Uterus (tissue), 4 donors: ENCODE results near the gene SDHA. TPM values are rescaled to one million over a fixed set of nuclear protein-coding genes. Genes with fewer than 3 reads are reported as not detected.

Source experiments
- DNase-seq, 2 donors: peaks; one replicate each; pipeline ENCODE4 v3.0.0-alpha.2; 2019 to 2020
- H3K27ac ChIP-seq, 2 donors: fragments of 200-600 bp; sonication (generic); 1 replicate in 1 of 2; 2 replicates in 1 of 2; pipeline ENCODE4 v1.5.1; 2016 to 2018
- H3K27me3 ChIP-seq, 2 donors: fragments of 200-600 bp; sonication (generic); one replicate each; pipeline ENCODE4 v1.5.1; 2018 to 2019; ENCODE audit warnings: control low read depth in 1 of 2
- H3K36me3 ChIP-seq, 2 donors: fragments of 200-600 bp; sonication (generic); one replicate each; pipeline ENCODE4 v1.5.1; 2019; ENCODE audit warnings: control low read depth in 1 of 2
- H3K4me1 ChIP-seq, 2 donors: fragments of 200-600 bp; sonication (generic); one replicate each; pipeline ENCODE4 v1.5.1; 2018 to 2019; ENCODE audit warnings: control low read depth in 1 of 2
- H3K4me3 ChIP-seq, 2 donors: fragments of 200-600 bp; sonication (generic); 1 replicate in 1 of 2; 2 replicates in 1 of 2; pipeline ENCODE4 v1.5.1; 2018 to 2019; ENCODE audit warnings: mild to moderate bottlenecking in 1 of 2
- H3K9me3 ChIP-seq, 2 donors: fragments of 200-600 bp; sonication (generic); one replicate each; pipeline ENCODE4 v1.5.1; 2019; ENCODE audit warnings: control low read depth in 1 of 2
- POLR2A ChIP-seq, 2 donors: fragments of 450-650 bp; IDR thresholded peaks; one replicate each; pipeline ENCODE4 v1.6.1; 2016; ENCODE audit warnings: antibody characterized with exemption in 2 of 2, mild to moderate bottlenecking in 1 of 2, moderate library complexity in 1 of 2
- intact Hi-C: fragments of 100-400 bp; cut with DNase I; formaldehyde crosslinking; loops from one replicate; pipeline ENCODE4 v1.15.1; 2023; ENCODE audit warnings: low total_unique reads
- total RNA-seq, 4 donors: library from RNA; depleted of rRNA in 3 of 4; stranded (reverse); fragments of >200 nt in 3 of 4; gene quantifications; one replicate each; pipeline versions ENCODE4 v1.1.0 to v1.2.4, GENCODE V29; 2014 to 2023
- TF ChIP-seq, protein P1 (sequence below), 4 experiments: fragments of 200-600 bp in 2 of 4; fragments of 450-650 bp in 2 of 4; sonication (generic) in 2 of 4; IDR thresholded peaks; one replicate each; pipeline ENCODE4 v1.5.1; 2016 to 2019; ENCODE audit warnings: antibody characterized with exemption in 4 of 4, mild to moderate bottlenecking in 2 of 4, moderate library complexity in 1 of 4
- donor health status: DM: yes; HTN: yes; CAD: no.

The SDHA gene
- total RNA-seq, 4 donors from 2014 or later: 39.1 to 97.1 (median 65.4) TPM

GRCh38 chr5:204001-204400 lies 14.1 kb upstream of the SDHA start:
- Histone ChIP-seq H3K4me1 (no peaks in the 10 kb centered on the region), H3K9me3 (no peaks in the 10 kb centered on the region), H3K27ac (no peak overlapping the region), H3K27me3 (no peaks in the 10 kb centered on the region), H3K36me3 (no peaks in the 10 kb centered on the region), H3K4me3 (no peak overlapping the region)
- DNase-seq: no peak
- TF ChIP-seq, protein P1, sequence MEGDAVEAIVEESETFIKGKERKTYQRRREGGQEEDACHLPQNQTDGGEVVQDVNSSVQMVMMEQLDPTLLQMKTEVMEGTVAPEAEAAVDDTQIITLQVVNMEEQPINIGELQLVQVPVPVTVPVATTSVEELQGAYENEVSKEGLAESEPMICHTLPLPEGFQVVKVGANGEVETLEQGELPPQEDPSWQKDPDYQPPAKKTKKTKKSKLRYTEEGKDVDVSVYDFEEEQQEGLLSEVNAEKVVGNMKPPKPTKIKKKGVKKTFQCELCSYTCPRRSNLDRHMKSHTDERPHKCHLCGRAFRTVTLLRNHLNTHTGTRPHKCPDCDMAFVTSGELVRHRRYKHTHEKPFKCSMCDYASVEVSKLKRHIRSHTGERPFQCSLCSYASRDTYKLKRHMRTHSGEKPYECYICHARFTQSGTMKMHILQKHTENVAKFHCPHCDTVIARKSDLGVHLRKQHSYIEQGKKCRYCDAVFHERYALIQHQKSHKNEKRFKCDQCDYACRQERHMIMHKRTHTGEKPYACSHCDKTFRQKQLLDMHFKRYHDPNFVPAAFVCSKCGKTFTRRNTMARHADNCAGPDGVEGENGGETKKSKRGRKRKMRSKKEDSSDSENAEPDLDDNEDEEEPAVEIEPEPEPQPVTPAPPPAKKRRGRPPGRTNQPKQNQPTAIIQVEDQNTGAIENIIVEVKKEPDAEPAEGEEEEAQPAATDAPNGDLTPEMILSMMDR (IDR thresholded peaks at IDR 0.05): no peak
- no peak for TF ChIP-seq POLR2A (IDR thresholded peaks at IDR 0.05)
- intact Hi-C loops: no loop called here

DNA sequence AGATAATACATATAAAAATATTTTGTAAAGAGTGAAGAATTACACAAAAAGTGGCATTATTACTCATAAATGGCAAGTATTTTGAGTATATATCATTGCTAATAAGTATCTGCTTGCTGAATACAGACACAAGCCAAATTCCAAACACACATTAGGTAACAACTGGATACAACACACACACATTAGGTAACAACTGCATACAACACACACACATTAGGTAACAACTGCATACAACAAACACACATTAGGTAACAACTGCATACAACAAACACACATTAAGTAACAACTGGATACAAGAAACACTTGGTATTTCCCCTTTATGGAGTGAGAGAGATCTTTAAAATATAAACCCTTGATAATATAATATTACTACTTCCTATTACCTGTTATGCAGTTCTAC lies 13.7 kb upstream of the SDHA start:
- DNase-seq: no peak
- Histone ChIP-seq H3K4me3 (no peak overlapping the region), H3K27ac (no peak overlapping the region), H3K36me3 (no peaks in the 10 kb centered on the region), H3K4me1 (no peaks in the 10 kb centered on the region), H3K9me3 (no peaks in the 10 kb centered on the region), H3K27me3 (no peaks in the 10 kb centered on the region)
- intact Hi-C loops: no loop called here
- TF ChIP-seq POLR2A (IDR thresholded peaks at IDR 0.05): no peak
- TF ChIP-seq, protein P1 (IDR thresholded peaks at IDR 0.05): no peak

DNA sequence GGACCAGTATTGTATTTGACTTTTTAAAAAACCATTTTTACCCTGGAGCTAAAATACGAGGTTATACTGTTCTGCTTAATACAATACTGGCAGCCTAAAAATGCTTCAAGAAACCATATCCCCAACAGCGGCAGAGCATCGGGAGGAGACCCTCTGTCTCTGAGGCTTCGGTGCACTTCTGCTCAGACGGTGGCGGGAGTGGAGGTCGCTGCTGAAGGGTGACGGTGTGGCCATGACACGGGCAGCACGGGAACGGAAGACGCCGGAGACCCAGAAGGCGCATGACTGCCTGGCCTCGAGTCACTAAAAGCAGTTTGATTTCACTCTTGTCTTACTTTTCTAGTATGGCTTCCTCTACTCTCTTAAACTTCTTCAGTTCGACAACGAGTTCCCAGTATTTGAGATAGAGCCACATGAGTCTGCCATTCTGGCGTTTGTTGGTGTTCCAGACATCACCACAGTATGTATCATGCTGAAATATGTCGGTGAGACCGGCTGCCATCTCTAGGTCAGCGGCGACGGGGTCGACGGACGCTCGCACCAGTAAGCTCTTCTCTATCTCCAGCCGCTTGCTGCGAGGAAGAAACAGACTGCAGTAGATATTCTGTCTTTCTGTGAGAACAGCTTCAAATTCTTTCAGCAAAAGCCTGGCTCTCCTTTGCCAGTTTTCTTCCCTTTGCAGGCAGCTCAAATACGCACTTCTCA lies 13.0 kb upstream of the SDHA start:
- Histone ChIP-seq H3K4me3 (no peak overlapping the region), H3K36me3 (no peaks in the 10 kb centered on the region)

GRCh38 chr5:206406-206805 lies 11.7 kb upstream of the SDHA start:
- Histone ChIP-seq H3K27ac (no peak overlapping the region), H3K4me3 (no peak overlapping the region), H3K9me3 (no peaks in the 10 kb centered on the region), H3K4me1 (peaks cover 0 to 4% of the 10 kb centered on the region in 2 donors), H3K27me3 (no peaks in the 10 kb centered on the region), H3K36me3 (no peaks in the 10 kb centered on the region)
- intact Hi-C loops: no loop called here
- DNase-seq: no peak
- TF ChIP-seq, protein P1 (IDR thresholded peaks at IDR 0.05): no peak
- no peak for TF ChIP-seq POLR2A (IDR thresholded peaks at IDR 0.05)

More for the DNA sequence above, 13.0 kb upstream of the SDHA start:
- H3K27ac ChIP-seq: no peak overlapping the region
- H3K4me1 ChIP-seq: peaks cover 0 to 2% of the 10 kb centered on the region in 2 donors
- DNase-seq: no peak
- TF ChIP-seq, protein P1 (IDR thresholded peaks at IDR 0.05): no peak
- no peak for TF ChIP-seq POLR2A (IDR thresholded peaks at IDR 0.05)
- intact Hi-C loops: no loop called here
- no peaks in the 10 kb centered on the region for H3K27me3 ChIP-seq
- H3K9me3 ChIP-seq: no peaks in the 10 kb centered on the region

DNA sequence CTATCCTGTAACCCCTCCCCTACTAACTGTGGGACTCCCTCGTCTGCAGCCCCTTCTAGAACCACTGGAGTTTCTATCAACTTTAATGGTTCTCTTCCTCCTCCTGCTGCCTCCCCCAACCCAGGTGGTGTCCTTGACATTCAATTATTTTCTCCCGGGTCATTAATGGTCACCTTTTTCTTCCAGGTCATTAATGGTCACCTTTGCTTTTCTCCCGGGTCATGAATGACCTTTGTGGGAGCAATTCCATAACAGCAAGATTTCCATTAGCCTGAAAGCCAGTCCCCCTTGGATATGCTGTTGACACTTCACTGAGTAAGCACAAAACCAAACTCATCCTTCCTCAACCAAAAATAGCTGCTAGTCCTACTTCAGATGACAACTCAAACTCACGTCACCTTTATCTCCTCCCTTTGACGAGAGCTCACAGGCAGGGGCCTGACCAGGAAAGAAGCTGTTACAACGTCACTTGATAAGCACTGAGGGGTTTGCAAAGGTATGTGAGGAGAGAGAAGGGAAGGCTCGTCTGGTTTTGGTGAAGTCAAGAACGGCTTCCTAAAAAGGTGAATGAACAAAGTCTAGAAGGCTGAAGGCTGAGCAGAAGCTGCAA lies 11.1 kb upstream of the SDHA start:
- intact Hi-C loops: no loop called here
- H3K4me3 ChIP-seq: no peak overlapping the region
- no peak overlapping the region for H3K27ac ChIP-seq
- H3K36me3 ChIP-seq: no peaks in the 10 kb centered on the region
- DNase-seq: no peak
- no peaks in the 10 kb centered on the region for H3K27me3 ChIP-seq
- TF ChIP-seq, protein P1 (IDR thresholded peaks at IDR 0.05): no peak
- no peak for TF ChIP-seq POLR2A (IDR thresholded peaks at IDR 0.05)
- no peaks in the 10 kb centered on the region for H3K9me3 ChIP-seq
- peaks cover 0 to 4% of the 10 kb centered on the region in 2 donors for H3K4me1 ChIP-seq
